ENCODE measurements around the gene GTPBP8.

The GTPBP8 gene

GRCh38 chr3:112974894-112975293, 15.9 kb upstream of the GTPBP8 start, which contains the start of gene CD200R1:
TSS of gene CD200R1 (minus strand) at chr3:112975103. CDS start at chr3:112974857, 246 bp downstream.
- in situ Hi-C loops (cut with MboI; ENCODE audit: low sequenced_read_pairs, unreplicated experiment), result loop anchor here (5.0 to 25.0 kb wide), 4 partner anchors 230 to 838 kb away; partner anchors contain the start of genes CCDC80 and GCSAM
- TF ChIP-seq, protein P1, sequence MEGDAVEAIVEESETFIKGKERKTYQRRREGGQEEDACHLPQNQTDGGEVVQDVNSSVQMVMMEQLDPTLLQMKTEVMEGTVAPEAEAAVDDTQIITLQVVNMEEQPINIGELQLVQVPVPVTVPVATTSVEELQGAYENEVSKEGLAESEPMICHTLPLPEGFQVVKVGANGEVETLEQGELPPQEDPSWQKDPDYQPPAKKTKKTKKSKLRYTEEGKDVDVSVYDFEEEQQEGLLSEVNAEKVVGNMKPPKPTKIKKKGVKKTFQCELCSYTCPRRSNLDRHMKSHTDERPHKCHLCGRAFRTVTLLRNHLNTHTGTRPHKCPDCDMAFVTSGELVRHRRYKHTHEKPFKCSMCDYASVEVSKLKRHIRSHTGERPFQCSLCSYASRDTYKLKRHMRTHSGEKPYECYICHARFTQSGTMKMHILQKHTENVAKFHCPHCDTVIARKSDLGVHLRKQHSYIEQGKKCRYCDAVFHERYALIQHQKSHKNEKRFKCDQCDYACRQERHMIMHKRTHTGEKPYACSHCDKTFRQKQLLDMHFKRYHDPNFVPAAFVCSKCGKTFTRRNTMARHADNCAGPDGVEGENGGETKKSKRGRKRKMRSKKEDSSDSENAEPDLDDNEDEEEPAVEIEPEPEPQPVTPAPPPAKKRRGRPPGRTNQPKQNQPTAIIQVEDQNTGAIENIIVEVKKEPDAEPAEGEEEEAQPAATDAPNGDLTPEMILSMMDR (IDR thresholded peaks at IDR 0.05; ENCODE audit: borderline replicate concordance, control extremely low read depth, extremely low read depth, insufficient read depth, missing control alignments), result no peak
- no peak for DNase-seq (ENCODE audit: low spot score)

- no peak for DNase-seq (ENCODE audit: low spot score)
- TF ChIP-seq, protein P1 (IDR thresholded peaks at IDR 0.05; ENCODE audit: borderline replicate concordance, control extremely low read depth, extremely low read depth, insufficient read depth, missing control alignments), result no peak
- in situ Hi-C loops (cut with MboI; ENCODE audit: low sequenced_read_pairs, unreplicated experiment), result loop anchor here (5.0 to 25.0 kb wide), 4 partner anchors 231 to 839 kb away; partner anchors contain the start of genes CCDC80 and GCSAM
Observed at GRCh38 chr3:112976001-112976400, 14.8 kb upstream of the GTPBP8 start.

GRCh38 chr3:112976953-112977352, 13.8 kb upstream of the GTPBP8 start:
- TF ChIP-seq, protein P1 (IDR thresholded peaks at IDR 0.05; ENCODE audit: borderline replicate concordance, control extremely low read depth, extremely low read depth, insufficient read depth, missing control alignments), result no peak
- no peak for DNase-seq (ENCODE audit: low spot score)
- in situ Hi-C loops (cut with MboI; ENCODE audit: low sequenced_read_pairs, unreplicated experiment), result loop anchor here (5.0 to 25.0 kb wide), 4 partner anchors 232 to 840 kb away; partner anchors contain the start of genes CCDC80 and GCSAM

DNA sequence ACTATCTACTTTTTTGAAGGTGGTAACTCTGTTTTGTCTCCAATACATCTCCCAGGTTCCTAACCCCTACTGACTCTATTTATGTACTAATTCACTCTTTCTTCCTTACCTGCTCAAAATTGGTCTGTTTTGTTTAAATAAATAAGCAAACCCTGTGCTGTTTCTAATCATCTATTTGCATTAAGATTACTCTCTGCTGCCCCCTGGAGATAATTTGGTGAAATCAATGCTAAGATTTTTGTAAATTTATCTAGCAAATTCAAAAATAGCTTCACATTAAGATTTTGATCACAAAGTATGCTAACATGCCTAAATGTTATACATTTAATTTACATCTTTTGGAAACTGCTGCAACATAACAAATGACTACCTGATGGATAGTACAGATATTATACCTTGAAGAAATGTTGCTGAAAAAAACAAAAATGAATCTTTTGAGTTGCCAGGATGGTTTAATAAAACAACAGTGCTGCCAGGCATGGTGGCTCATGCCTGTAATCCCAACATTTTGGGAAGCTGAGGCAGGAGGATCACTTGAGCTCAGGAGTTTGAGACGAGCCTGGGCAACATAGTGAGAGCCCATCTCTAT, 11.4 kb upstream of the GTPBP8 start:
- no peak for DNase-seq (ENCODE audit: low spot score)
- in situ Hi-C loops (cut with MboI; ENCODE audit: low sequenced_read_pairs, unreplicated experiment), result loop anchor here (5.0 to 25.0 kb wide), 4 partner anchors 235 to 842 kb away; partner anchors contain the start of genes CCDC80 and GCSAM
- TF ChIP-seq, protein P1 (IDR thresholded peaks at IDR 0.05; ENCODE audit: borderline replicate concordance, control extremely low read depth, extremely low read depth, insufficient read depth, missing control alignments), result peak; percentile 10

- in situ Hi-C loops (cut with MboI; ENCODE audit: low sequenced_read_pairs, unreplicated experiment), result loop anchor here (25.0 kb wide), 2 partner anchors 668 to 843 kb away; partner anchors contain the start of gene GCSAM
- TF ChIP-seq, protein P1 (IDR thresholded peaks at IDR 0.05; ENCODE audit: borderline replicate concordance, control extremely low read depth, extremely low read depth, insufficient read depth, missing control alignments), result no peak
- DNase-seq (ENCODE audit: low spot score), result no peak
Observed at GRCh38 chr3:112980080-112980479, 10.7 kb upstream of the GTPBP8 start.

GRCh38 chr3:112982710-112983109, 8.1 kb upstream of the GTPBP8 start:
- in situ Hi-C loops (cut with MboI; ENCODE audit: low sequenced_read_pairs, unreplicated experiment), result loop anchor here (25.0 kb wide), 2 partner anchors 670 to 845 kb away; partner anchors contain the start of gene GCSAM
- TF ChIP-seq, protein P1 (IDR thresholded peaks at IDR 0.05; ENCODE audit: borderline replicate concordance, control extremely low read depth, extremely low read depth, insufficient read depth, missing control alignments), result no peak
- DNase-seq (ENCODE audit: low spot score), result no peak
